Activated naive CD4-positive, alpha-beta T cell treated with anti-CD3 and anti-CD28 coated beads, Interleukin-2, amount 10 ng/mL, durations not matched to agents 7 days and 5 days (primary cell): ENCODE measurements around the gene GIMAP4.
"Not testable (repeated sequence)": the region's sequence is repeated elsewhere in the genome, so short reads cannot be mapped to it uniquely, and the experiment has no call there.

Experiments used
- CTCF ChIA-PET: fragments of 350-600 bp; sonication (Branson Sonifier 250); formaldehyde crosslinking; loops from one replicate; lab custom pipeline; 2021; ENCODE audit warnings: antibody characterized with exemption; lab: Charles Lee
- DNase-seq: peaks from one replicate; pipeline ENCODE4 v3.0.0-alpha.2; 2020
- H3K27ac Mint-ChIP-seq: one replicate; pipeline ENCODE4 v1.8.0; 2021; ENCODE audit warnings: mild to moderate bottlenecking, moderate library complexity, mixed read lengths
- H3K27me3 Mint-ChIP-seq: one replicate; pipeline ENCODE4 v1.8.0; 2021; ENCODE audit warnings: mild to moderate bottlenecking, mixed read lengths
- H3K36me3 Mint-ChIP-seq: one replicate; pipeline ENCODE4 v1.8.0; 2021; ENCODE audit warnings: mixed read lengths
- H3K4me1 Mint-ChIP-seq: one replicate; pipeline ENCODE4 v1.8.0; 2021; ENCODE audit warnings: mixed read lengths
- H3K4me3 Mint-ChIP-seq: one replicate; pipeline ENCODE4 v1.8.0; 2021; ENCODE audit warnings: mild to moderate bottlenecking, moderate library complexity, mixed read lengths
- H3K9me3 Mint-ChIP-seq: one replicate; pipeline ENCODE4 v1.8.0; 2021; ENCODE audit warnings: mixed read lengths

Gene GIMAP4

DNA sequence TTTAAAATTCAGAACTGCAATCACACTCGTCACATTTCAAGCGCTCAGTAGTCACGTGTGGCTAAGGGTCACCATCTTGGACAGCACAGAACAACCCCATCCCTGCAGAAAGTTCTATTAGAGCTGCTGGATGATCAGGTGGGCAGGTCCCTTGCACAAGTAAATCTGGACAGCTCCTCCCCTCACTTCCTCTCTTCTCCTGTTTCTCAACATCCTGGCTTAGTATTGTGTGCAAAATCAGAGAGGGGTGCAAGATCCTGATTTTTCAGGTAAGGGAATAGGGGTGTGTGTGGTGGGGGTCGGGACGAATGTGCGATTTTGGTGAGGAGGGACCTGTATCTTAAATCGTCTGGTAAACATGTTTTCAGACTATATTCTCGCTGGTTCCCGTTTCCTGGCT, at the start of gene GIMAP4:
TSS of gene GIMAP4 (plus strand) at position 222 of the 400 bp plus-strand sequence. CDS start 2,512 bp downstream, outside the sequence.
- peak within 1 kb of the TSS; percentile 90 for H3K4me3 Mint-ChIP-seq
- no peaks in the 10 kb centered on the region for H3K27me3 Mint-ChIP-seq
- H3K9me3 Mint-ChIP-seq: peaks cover 16% of the 10 kb centered on the region
- H3K36me3 Mint-ChIP-seq: peaks cover 58% of the 10 kb centered on the region
- H3K27ac Mint-ChIP-seq: peak within 1 kb of the TSS; percentile 92
- peaks cover 75% of the 10 kb centered on the region for H3K4me1 Mint-ChIP-seq
- DNase-seq: peak; percentile 52
- CTCF ChIA-PET: interaction anchor here (0.7 to 3.9 kb wide), 16 partner anchors 13 to 188 kb away, joined by 3 to 37 read pairs (median 4); partner anchors contain the start of genes GIMAP5, GIMAP6 and GIMAP8

GRCh38 chr7:150519310-150519709, 47.9 kb upstream of the GIMAP4 start:
- Mint-ChIP-seq H3K9me3 (peaks cover 10% of the 10 kb centered on the region), H3K27me3 (no peaks in the 10 kb centered on the region), H3K4me1 (peaks cover 34% of the 10 kb centered on the region), H3K27ac (peak overlapping the region; percentile 88), H3K4me3 (peak overlapping the region; percentile 98), H3K36me3 (peaks cover 79% of the 10 kb centered on the region)
- CTCF ChIA-PET: interaction anchor here (0.8 to 2.8 kb wide), 6 partner anchors 37 to 166 kb away, joined by 3 to 14 read pairs (median 4); partner anchors contain the start of genes GIMAP2 and GIMAP8
- no peak for DNase-seq

- Mint-ChIP-seq H3K36me3 (peaks cover 81% of the 10 kb centered on the region), H3K4me3 (peak overlapping the region; percentile 98), H3K4me1 (peaks cover 38% of the 10 kb centered on the region), H3K27ac (peak overlapping the region; percentile 88), H3K9me3 (peaks cover 17% of the 10 kb centered on the region), H3K27me3 (no peaks in the 10 kb centered on the region)
- CTCF ChIA-PET: interaction anchor here (0.8 to 2.8 kb wide), 4 partner anchors 44 to 166 kb away, joined by 3 to 14 read pairs (median 4); partner anchors contain the start of genes GIMAP2 and GIMAP4
- peak; percentile 66 for DNase-seq
Measured at GRCh38 chr7:150520145-150520544, 47.0 kb upstream of the GIMAP4 start.

GRCh38 chr7:150522931-150523330, 44.3 kb upstream of the GIMAP4 start:
- H3K4me1 Mint-ChIP-seq: peaks cover 46% of the 10 kb centered on the region
- DNase-seq, H3K27me3 Mint-ChIP-seq, CTCF ChIA-PET: not testable (repeated sequence)
- peaks cover 75% of the 10 kb centered on the region for H3K36me3 Mint-ChIP-seq
- H3K27ac Mint-ChIP-seq: peak overlapping the region; percentile 35
- peaks cover 36% of the 10 kb centered on the region for H3K9me3 Mint-ChIP-seq
- H3K4me3 Mint-ChIP-seq: peak overlapping the region; percentile 84

- Mint-ChIP-seq H3K36me3 (peaks cover 75% of the 10 kb centered on the region), H3K27ac (no peak overlapping the region)
Measured at GRCh38 chr7:150524018-150524417, 43.2 kb upstream of the GIMAP4 start.

DNA sequence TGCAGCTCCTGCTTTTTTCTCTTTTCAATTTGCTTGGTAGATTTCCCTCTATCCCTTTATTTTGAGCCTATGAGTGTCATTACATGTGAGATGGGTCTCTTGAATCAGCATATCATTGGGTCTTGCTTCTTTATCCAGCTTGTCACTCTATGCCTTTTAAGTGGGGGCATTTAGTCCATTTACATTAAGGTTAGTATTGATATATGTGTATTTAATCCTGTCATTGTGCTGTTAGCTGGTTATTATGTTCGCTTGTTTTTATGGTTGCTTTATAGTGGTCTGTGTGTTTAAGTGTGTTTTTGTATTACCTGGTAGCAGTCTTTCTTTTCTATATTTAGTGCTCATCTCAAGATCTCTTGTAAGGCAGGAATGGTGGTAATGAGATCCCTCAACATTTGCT, 35.5 kb upstream of the GIMAP4 start:
- no peak overlapping the region for H3K27ac Mint-ChIP-seq
- peaks cover 66% of the 10 kb centered on the region for H3K36me3 Mint-ChIP-seq
- DNase-seq: no peak
- H3K4me3 Mint-ChIP-seq: no peak overlapping the region
- CTCF ChIA-PET: no interaction called here
- H3K27me3 Mint-ChIP-seq: no peaks in the 10 kb centered on the region
- H3K4me1 Mint-ChIP-seq: peaks cover 9% of the 10 kb centered on the region
- H3K9me3 Mint-ChIP-seq: peaks cover 74% of the 10 kb centered on the region

More at GRCh38 chr7:150524018-150524417, 43.2 kb upstream of the GIMAP4 start:
- no peaks in the 10 kb centered on the region for H3K27me3 Mint-ChIP-seq
- DNase-seq: no peak
- no peak overlapping the region for H3K4me3 Mint-ChIP-seq
- H3K4me1 Mint-ChIP-seq: peaks cover 46% of the 10 kb centered on the region
- CTCF ChIA-PET: no interaction called here
- H3K9me3 Mint-ChIP-seq: peaks cover 46% of the 10 kb centered on the region

DNA sequence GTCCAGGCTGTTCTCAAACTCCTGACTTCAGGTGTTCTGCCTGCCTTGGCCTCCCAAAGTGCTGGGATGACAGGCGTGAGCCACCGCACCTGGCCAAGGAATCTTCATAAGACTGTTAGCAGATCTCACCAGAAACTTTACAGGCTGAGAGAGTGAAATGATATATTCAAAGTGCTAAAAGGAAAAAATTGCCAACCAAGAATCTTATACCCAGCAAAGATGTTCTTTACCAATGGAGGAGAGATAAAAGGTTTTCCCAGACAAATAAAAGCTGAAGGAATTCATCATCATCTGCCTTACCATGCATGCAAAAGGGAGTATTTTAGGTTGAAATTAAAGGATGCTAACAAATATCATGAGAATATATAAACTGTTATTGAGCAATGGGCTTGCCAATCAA, 28.9 kb upstream of the GIMAP4 start:
- Mint-ChIP-seq H3K36me3 (peaks cover 65% of the 10 kb centered on the region), H3K4me3 (no peak overlapping the region), H3K9me3 (peaks cover 74% of the 10 kb centered on the region), H3K4me1 (peaks cover 19% of the 10 kb centered on the region), H3K27me3 (no peaks in the 10 kb centered on the region), H3K27ac (no peak overlapping the region)
- CTCF ChIA-PET: no interaction called here
- DNase-seq: no peak

DNA sequence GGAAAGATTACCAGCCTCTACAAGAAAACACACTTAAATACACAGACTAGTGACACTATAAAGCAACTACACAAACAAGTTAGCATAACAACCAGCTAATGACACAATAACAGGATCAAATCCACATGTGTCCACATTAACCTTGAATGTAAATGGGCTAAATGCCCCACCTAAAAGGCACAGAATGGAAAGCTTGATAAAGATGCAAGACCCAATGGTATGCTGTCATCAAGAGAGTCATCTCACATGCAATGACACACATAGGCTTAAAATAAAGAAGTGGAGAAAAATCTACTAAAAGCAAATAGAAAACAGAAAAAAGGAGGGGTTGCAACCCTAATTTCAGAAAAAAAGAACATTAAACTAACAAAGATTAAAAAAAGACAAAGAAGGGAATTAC, 14.0 kb upstream of the GIMAP4 start:
- CTCF ChIA-PET: interaction anchor here (0.7 to 1.0 kb wide), 3 partner anchors 14 to 104 kb away, joined by 3 to 4 read pairs (median 3); partner anchors contain the start of genes GIMAP4 and GIMAP8
- Mint-ChIP-seq H3K36me3 (peaks cover 78% of the 10 kb centered on the region), H3K4me1 (peaks cover 69% of the 10 kb centered on the region), H3K27me3 (no peaks in the 10 kb centered on the region), H3K4me3 (no peak overlapping the region), H3K27ac (peak overlapping the region; percentile 5), H3K9me3 (peaks cover 66% of the 10 kb centered on the region)
- DNase-seq: no peak

DNA sequence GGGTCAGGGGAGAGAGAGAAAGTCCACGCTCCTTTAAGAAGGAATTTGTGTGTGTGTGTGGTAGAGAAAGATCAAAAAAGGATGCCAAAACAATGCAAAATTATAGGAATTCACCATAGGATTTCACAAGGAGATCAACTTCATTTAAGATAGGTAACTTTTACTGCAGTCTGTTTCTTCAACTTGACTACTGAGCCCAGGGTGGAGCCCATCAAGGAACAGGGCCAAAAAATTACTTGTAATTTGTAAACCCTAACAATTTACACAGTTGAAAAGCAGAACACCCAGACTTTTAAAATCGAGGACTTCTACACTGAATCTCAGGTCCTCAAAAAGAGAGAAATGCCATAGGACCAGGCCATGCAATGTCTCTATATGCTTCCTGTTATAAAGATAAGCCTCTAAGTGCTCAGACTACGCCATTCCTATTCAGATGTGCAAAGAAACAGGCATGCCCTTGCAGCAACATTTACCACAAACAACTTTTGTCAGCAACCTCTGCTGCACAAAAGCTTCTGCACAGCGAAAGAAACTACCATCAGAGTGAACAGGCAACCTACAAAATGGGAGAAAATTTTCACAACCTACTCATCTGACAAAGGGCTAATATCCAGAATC, 10.6 kb upstream of the GIMAP4 start:
- Mint-ChIP-seq H3K4me3 (peak overlapping the region; percentile 55), H3K9me3 (peaks cover 68% of the 10 kb centered on the region), H3K36me3 (peaks cover 81% of the 10 kb centered on the region), H3K4me1 (peaks cover 79% of the 10 kb centered on the region), H3K27me3 (no peaks in the 10 kb centered on the region), H3K27ac (peak overlapping the region; percentile 97)
- peak; percentile 57 for DNase-seq
- CTCF ChIA-PET: interaction anchor here (1.1 kb wide), 1 partner anchor 37 kb away, joined by 3 read pairs; no protein-coding TSS in a partner anchor

DNA sequence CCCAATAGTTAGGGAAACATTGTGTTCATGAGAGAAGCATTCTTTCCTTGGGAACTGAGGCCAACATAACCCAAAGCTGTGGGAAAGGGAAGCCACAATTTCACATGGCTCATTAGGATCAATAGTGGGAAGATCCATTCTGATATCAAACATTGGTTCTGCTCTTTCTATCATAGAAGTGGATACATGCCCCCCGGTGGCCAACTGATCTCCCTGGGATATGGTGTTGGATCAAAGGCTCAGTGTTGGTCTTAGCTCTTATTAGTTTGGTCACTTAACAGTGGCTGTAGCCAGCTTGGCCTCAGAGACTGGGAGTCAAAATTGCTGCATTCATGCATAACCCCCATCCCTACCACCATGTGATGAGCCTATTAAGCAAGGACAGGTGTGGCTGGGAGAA, 6.7 kb upstream of the GIMAP4 start:
- H3K27ac Mint-ChIP-seq: no peak overlapping the region

GRCh38 chr7:150562919-150563318, 4.3 kb upstream of the GIMAP4 start:
- peaks cover 55% of the 10 kb centered on the region for H3K36me3 Mint-ChIP-seq
- no peaks in the 10 kb centered on the region for H3K27me3 Mint-ChIP-seq
- H3K27ac Mint-ChIP-seq: peak overlapping the region; percentile 90
- CTCF ChIA-PET: interaction anchor here (0.7 to 2.7 kb wide), 2 partner anchors 113 to 174 kb away, joined by 3 to 13 read pairs; partner anchors contain the start of gene GIMAP8
- DNase-seq: no peak
- peaks cover 33% of the 10 kb centered on the region for H3K9me3 Mint-ChIP-seq
- peaks cover 73% of the 10 kb centered on the region for H3K4me1 Mint-ChIP-seq
- H3K4me3 Mint-ChIP-seq: peak overlapping the region; percentile 64

More for the DNA sequence above, 6.7 kb upstream of the GIMAP4 start:
- Mint-ChIP-seq H3K9me3 (peaks cover 39% of the 10 kb centered on the region), H3K27me3 (no peaks in the 10 kb centered on the region), H3K4me1 (peaks cover 76% of the 10 kb centered on the region), H3K36me3 (peaks cover 56% of the 10 kb centered on the region), H3K4me3 (no peak overlapping the region)
- DNase-seq: no peak
- CTCF ChIA-PET: no interaction called here

- peak overlapping the region; percentile 64 for H3K4me3 Mint-ChIP-seq
- no peaks in the 10 kb centered on the region for H3K27me3 Mint-ChIP-seq
- CTCF ChIA-PET: interaction anchor here (1.0 to 2.7 kb wide), 3 partner anchors 45 to 194 kb away, joined by 3 to 13 read pairs (median 3); partner anchors contain the start of gene GIMAP8
- peaks cover 28% of the 10 kb centered on the region for H3K9me3 Mint-ChIP-seq
- peaks cover 52% of the 10 kb centered on the region for H3K36me3 Mint-ChIP-seq
- no peak for DNase-seq
- H3K27ac Mint-ChIP-seq: peak overlapping the region; percentile 90
- peaks cover 64% of the 10 kb centered on the region for H3K4me1 Mint-ChIP-seq
Measured at GRCh38 chr7:150564006-150564405, 3.2 kb upstream of the GIMAP4 start.

GRCh38 chr7:150564566-150564965, 2.6 kb upstream of the GIMAP4 start:
- H3K4me1 Mint-ChIP-seq: peaks cover 70% of the 10 kb centered on the region
- peaks cover 27% of the 10 kb centered on the region for H3K9me3 Mint-ChIP-seq
- CTCF ChIA-PET: interaction anchor here (0.8 to 2.7 kb wide), 4 partner anchors 45 to 193 kb away, joined by 3 to 13 read pairs (median 3); partner anchors contain the start of gene GIMAP8
- H3K36me3 Mint-ChIP-seq: peaks cover 55% of the 10 kb centered on the region
- no peak for DNase-seq
- no peaks in the 10 kb centered on the region for H3K27me3 Mint-ChIP-seq
- H3K4me3 Mint-ChIP-seq: peak overlapping the region; percentile 64
- peak overlapping the region; percentile 90 for H3K27ac Mint-ChIP-seq

DNA sequence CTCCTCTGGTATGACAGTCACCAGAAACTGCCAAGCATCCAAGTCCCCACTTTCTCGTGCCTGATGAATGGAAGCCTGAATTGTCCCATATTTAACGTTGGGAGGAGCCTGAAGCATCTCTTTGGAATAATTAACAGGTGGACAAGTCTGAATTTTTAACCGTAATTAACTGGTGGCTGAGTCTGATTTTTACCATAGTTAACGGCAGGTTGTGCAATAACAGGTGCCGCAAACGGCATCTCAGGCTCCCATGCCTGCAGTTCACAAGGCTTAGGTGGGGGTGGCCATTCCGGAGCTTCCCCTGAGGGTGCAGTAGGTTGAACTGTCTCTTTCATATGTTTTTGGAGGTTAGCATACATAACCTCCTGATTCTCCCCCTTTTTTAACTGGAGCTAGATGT, 2.0 kb upstream of the GIMAP4 start:
- peak overlapping the region; percentile 3 for H3K4me3 Mint-ChIP-seq
- CTCF ChIA-PET: interaction anchor here (0.8 kb wide), 1 partner anchor 98 kb away, joined by 3 read pairs; no protein-coding TSS in a partner anchor
- peaks cover 24% of the 10 kb centered on the region for H3K9me3 Mint-ChIP-seq
- DNase-seq: no peak
- peak overlapping the region; percentile 56 for H3K27ac Mint-ChIP-seq
- peaks cover 56% of the 10 kb centered on the region for H3K36me3 Mint-ChIP-seq
- H3K27me3 Mint-ChIP-seq: no peaks in the 10 kb centered on the region
- H3K4me1 Mint-ChIP-seq: peaks cover 73% of the 10 kb centered on the region
